Measurements from ENCODE around the gene MAG.

- TF ChIP-seq EP300 (IDR thresholded peaks at IDR 0.05; ENCODE audit: low read depth in 2 of 2, low read length in 2 of 2), result no peak
- no peak for TF ChIP-seq EP300 (CRISPR knock-in tag; IDR thresholded peaks at IDR 0.05; ENCODE audit: borderline replicate concordance)
- TF ChIP-seq POLR2AphosphoS5 (IDR thresholded peaks at IDR 0.05; ENCODE audit: low read depth, low read length), result no peak
- no peak for TF ChIP-seq MAX (IDR thresholded peaks at IDR 0.05)
- TF ChIP-seq SNRNP70 (IDR thresholded peaks at IDR 0.05; ENCODE audit: low read depth, low read length), result no peak
- no peak for TF ChIP-seq ARID2 (CRISPR knock-in tag; IDR thresholded peaks at IDR 0.05; ENCODE audit: borderline replicate concordance)
- no peak for TF ChIP-seq ZBTB10 (CRISPR knock-in tag; IDR thresholded peaks at IDR 0.05; ENCODE audit: borderline replicate concordance)
- TF ChIP-seq SP2 (CRISPR knock-in tag; IDR thresholded peaks at IDR 0.05), result no peak
- TF ChIP-seq DRAP1 (CRISPR knock-in tag; IDR thresholded peaks at IDR 0.05), result no peak
- TF ChIP-seq ETV6 (CRISPR knock-in tag; conservative IDR thresholded peaks at IDR 0.05), result no peak
- TF ChIP-seq KLF11 (CRISPR knock-in tag; IDR thresholded peaks at IDR 0.05), result no peak
- TF ChIP-seq HOXA7 (CRISPR knock-in tag; IDR thresholded peaks at IDR 0.05), result no peak
- TF ChIP-seq SETDB1 (CRISPR knock-in tag; IDR thresholded peaks at IDR 0.05; ENCODE audit: borderline replicate concordance), result no peak
These were observed 20.4 kb upstream of the MAG start for GRCh38 chr19:35271546-35271945.
